ENCODE data around the gene LYAR. TPM values are rescaled to one million over a fixed set of nuclear protein-coding genes. Genes with fewer than 3 reads are reported as not detected.
"Not testable (repeated sequence)": the region's sequence is repeated elsewhere in the genome, so short reads cannot be mapped to it uniquely, and the experiment has no call there.

The LYAR gene
- total RNA-seq, 1 donor from 2014 or later, result 7.3 TPM

- peaks cover 27 to 50% (median 43%) of the 10 kb centered on the region in 3 donors for H3K36me3 ChIP-seq (ENCODE audit: control insufficient read depth in 3 of 3, insufficient read depth in 3 of 3, low read length in 3 of 3)
- no peaks in the 10 kb centered on the region for H3K27me3 ChIP-seq (ENCODE audit: control insufficient read depth in 3 of 3, insufficient read depth in 3 of 3, low read length in 3 of 3)
- no peaks in the 10 kb centered on the region for H3K4me1 ChIP-seq (ENCODE audit: control insufficient read depth in 3 of 3, insufficient read depth in 3 of 3, low read length in 3 of 3)
- no peak overlapping the region for H3K4me3 ChIP-seq (ENCODE audit: low read length in 3 of 3)
- no peaks in the 10 kb centered on the region for H3K9me3 ChIP-seq (ENCODE audit: control insufficient read depth in 3 of 3, low read length in 3 of 3)
- no peak overlapping the region for H3K27ac ChIP-seq (ENCODE audit: low read depth, low read length)
- H3K9ac ChIP-seq (ENCODE audit: low read depth in 1 of 3, low read length in 3 of 3), result no peak overlapping the region
Measured at GRCh38 chr4:4269331-4269731, 20.6 kb downstream of the LYAR start.

- Histone ChIP-seq H3K9ac (ENCODE audit: low read depth in 1 of 3, low read length in 3 of 3) (no peak overlapping the region), H3K4me3 (ENCODE audit: low read length in 3 of 3) (no peak overlapping the region), H3K36me3 (ENCODE audit: control insufficient read depth in 3 of 3, insufficient read depth in 3 of 3, low read length in 3 of 3) (peaks cover 24 to 46% (median 40%) of the 10 kb centered on the region in 3 donors), H3K27me3 (ENCODE audit: control insufficient read depth in 3 of 3, insufficient read depth in 3 of 3, low read length in 3 of 3) (no peaks in the 10 kb centered on the region), H3K27ac (ENCODE audit: low read depth, low read length) (no peak overlapping the region), H3K4me1 (ENCODE audit: control insufficient read depth in 3 of 3, insufficient read depth in 3 of 3, low read length in 3 of 3) (no peaks in the 10 kb centered on the region), H3K9me3 (ENCODE audit: control insufficient read depth in 3 of 3, low read length in 3 of 3) (no peaks in the 10 kb centered on the region)
Measured at GRCh38 chr4:4268776-4269175, 21.2 kb downstream of the LYAR start.

GRCh38 chr4:4267981-4268380 lies 22.0 kb downstream of the LYAR start:
- no peak overlapping the region for H3K9ac ChIP-seq (ENCODE audit: low read depth in 1 of 3, low read length in 3 of 3)
- H3K9me3 ChIP-seq (ENCODE audit: control insufficient read depth in 3 of 3, low read length in 3 of 3), result no peaks in the 10 kb centered on the region
- no peaks in the 10 kb centered on the region for H3K27me3 ChIP-seq (ENCODE audit: control insufficient read depth in 3 of 3, insufficient read depth in 3 of 3, low read length in 3 of 3)
- H3K4me1 ChIP-seq (ENCODE audit: control insufficient read depth in 3 of 3, insufficient read depth in 3 of 3, low read length in 3 of 3), result no peaks in the 10 kb centered on the region
- H3K4me3 ChIP-seq (ENCODE audit: low read length in 3 of 3), result no peak overlapping the region
- H3K27ac ChIP-seq (ENCODE audit: low read depth, low read length), result no peak overlapping the region
- peaks cover 18 to 38% (median 34%) of the 10 kb centered on the region in 3 donors for H3K36me3 ChIP-seq (ENCODE audit: control insufficient read depth in 3 of 3, insufficient read depth in 3 of 3, low read length in 3 of 3)

- Histone ChIP-seq H3K36me3 (ENCODE audit: control insufficient read depth in 3 of 3, insufficient read depth in 3 of 3, low read length in 3 of 3) (no peaks in the 10 kb centered on the region), H3K9me3 (ENCODE audit: control insufficient read depth in 3 of 3, low read length in 3 of 3) (no peaks in the 10 kb centered on the region), H3K27me3 (ENCODE audit: control insufficient read depth in 3 of 3, insufficient read depth in 3 of 3, low read length in 3 of 3) (peaks cover 5 to 10% (median 7%) of the 10 kb centered on the region in 3 donors), H3K4me1 (ENCODE audit: control insufficient read depth in 3 of 3, insufficient read depth in 3 of 3, low read length in 3 of 3) (peaks cover 0 to 6% (median 0%) of the 10 kb centered on the region in 3 donors), H3K4me3 (ENCODE audit: low read length in 3 of 3) (no peak overlapping the region), H3K9ac (ENCODE audit: low read depth in 1 of 3, low read length in 3 of 3) (no peak overlapping the region), H3K27ac (ENCODE audit: low read depth, low read length) (no peak overlapping the region)
Measured at GRCh38 chr4:4260185-4260751, 29.7 kb downstream of the LYAR start.

- H3K4me1 ChIP-seq (ENCODE audit: control insufficient read depth in 3 of 3, insufficient read depth in 3 of 3, low read length in 3 of 3), result peaks cover 0 to 6% (median 0%) of the 10 kb centered on the region in 3 donors
- H3K36me3 ChIP-seq (ENCODE audit: control insufficient read depth in 3 of 3, insufficient read depth in 3 of 3, low read length in 3 of 3), result no peaks in the 10 kb centered on the region
- H3K9ac ChIP-seq (ENCODE audit: low read depth in 1 of 3, low read length in 3 of 3), result no peak overlapping the region
- no peak overlapping the region for H3K27ac ChIP-seq (ENCODE audit: low read depth, low read length)
- H3K27me3 ChIP-seq (ENCODE audit: control insufficient read depth in 3 of 3, insufficient read depth in 3 of 3, low read length in 3 of 3), result peaks cover 6 to 11% (median 7%) of the 10 kb centered on the region in 3 donors
- H3K9me3 ChIP-seq (ENCODE audit: control insufficient read depth in 3 of 3, low read length in 3 of 3), result no peaks in the 10 kb centered on the region
- H3K4me3 ChIP-seq (ENCODE audit: low read length in 3 of 3), result no peak overlapping the region
Measured at GRCh38 chr4:4259484-4260100, 30.4 kb downstream of the LYAR start.

GRCh38 chr4:4257705-4258104 lies 32.2 kb downstream of the LYAR start:
- not testable (repeated sequence) for H3K4me1 ChIP-seq (ENCODE audit: control insufficient read depth in 3 of 3, insufficient read depth in 3 of 3, low read length in 3 of 3); H3K9me3 ChIP-seq (ENCODE audit: control insufficient read depth in 3 of 3, low read length in 3 of 3); H3K9ac ChIP-seq (ENCODE audit: low read depth in 1 of 3, low read length in 3 of 3); H3K27ac ChIP-seq (ENCODE audit: low read depth, low read length); H3K4me3 ChIP-seq (ENCODE audit: low read length in 3 of 3); H3K36me3 ChIP-seq (ENCODE audit: control insufficient read depth in 3 of 3, insufficient read depth in 3 of 3, low read length in 3 of 3)
- peaks cover 7 to 11% (median 9%) of the 10 kb centered on the region in 3 donors for H3K27me3 ChIP-seq (ENCODE audit: control insufficient read depth in 3 of 3, insufficient read depth in 3 of 3, low read length in 3 of 3)

- peaks cover 0 to 6% (median 0%) of the 10 kb centered on the region in 3 donors for H3K4me1 ChIP-seq (ENCODE audit: control insufficient read depth in 3 of 3, insufficient read depth in 3 of 3, low read length in 3 of 3)
- H3K9ac ChIP-seq (ENCODE audit: low read depth in 1 of 3, low read length in 3 of 3), result no peak overlapping the region
- no peak overlapping the region for H3K4me3 ChIP-seq (ENCODE audit: low read length in 3 of 3)
- H3K27ac ChIP-seq (ENCODE audit: low read depth, low read length), result no peak overlapping the region
- H3K9me3 ChIP-seq (ENCODE audit: control insufficient read depth in 3 of 3, low read length in 3 of 3), result no peaks in the 10 kb centered on the region
- H3K36me3 ChIP-seq (ENCODE audit: control insufficient read depth in 3 of 3, insufficient read depth in 3 of 3, low read length in 3 of 3), result no peaks in the 10 kb centered on the region
- H3K27me3 ChIP-seq (ENCODE audit: control insufficient read depth in 3 of 3, insufficient read depth in 3 of 3, low read length in 3 of 3), result peaks cover 7 to 11% (median 9%) of the 10 kb centered on the region in 3 donors
Measured at GRCh38 chr4:4256799-4257198, 33.2 kb downstream of the LYAR start.

GRCh38 chr4:4254666-4255065 lies 35.3 kb downstream of the LYAR start:
- H3K4me1 ChIP-seq (ENCODE audit: control insufficient read depth in 3 of 3, insufficient read depth in 3 of 3, low read length in 3 of 3), result peaks cover 0 to 6% (median 0%) of the 10 kb centered on the region in 3 donors
- H3K27ac ChIP-seq (ENCODE audit: low read depth, low read length), result no peak overlapping the region
- H3K27me3 ChIP-seq (ENCODE audit: control insufficient read depth in 3 of 3, insufficient read depth in 3 of 3, low read length in 3 of 3), result peaks cover 7 to 14% (median 11%) of the 10 kb centered on the region in 3 donors
- H3K9me3 ChIP-seq (ENCODE audit: control insufficient read depth in 3 of 3, low read length in 3 of 3), result no peaks in the 10 kb centered on the region
- no peak overlapping the region for H3K9ac ChIP-seq (ENCODE audit: low read depth in 1 of 3, low read length in 3 of 3)
- no peak overlapping the region for H3K4me3 ChIP-seq (ENCODE audit: low read length in 3 of 3)
- H3K36me3 ChIP-seq (ENCODE audit: control insufficient read depth in 3 of 3, insufficient read depth in 3 of 3, low read length in 3 of 3), result no peaks in the 10 kb centered on the region

GRCh38 chr4:4254199-4254598 lies 35.8 kb downstream of the LYAR start:
- peaks cover 0 to 2% (median under 1%) of the 10 kb centered on the region in 3 donors for H3K4me1 ChIP-seq (ENCODE audit: control insufficient read depth in 3 of 3, insufficient read depth in 3 of 3, low read length in 3 of 3)
- H3K27ac ChIP-seq (ENCODE audit: low read depth, low read length), result no peak overlapping the region
- H3K9me3 ChIP-seq (ENCODE audit: control insufficient read depth in 3 of 3, low read length in 3 of 3), result no peaks in the 10 kb centered on the region
- H3K9ac ChIP-seq (ENCODE audit: low read depth in 1 of 3, low read length in 3 of 3), result no peak overlapping the region
- H3K27me3 ChIP-seq (ENCODE audit: control insufficient read depth in 3 of 3, insufficient read depth in 3 of 3, low read length in 3 of 3), result peaks cover 7 to 14% (median 11%) of the 10 kb centered on the region in 3 donors
- no peaks in the 10 kb centered on the region for H3K36me3 ChIP-seq (ENCODE audit: control insufficient read depth in 3 of 3, insufficient read depth in 3 of 3, low read length in 3 of 3)
- no peak overlapping the region for H3K4me3 ChIP-seq (ENCODE audit: low read length in 3 of 3)

GRCh38 chr4:4249866-4250265 lies 40.1 kb downstream of the LYAR start:
- Histone ChIP-seq H3K27ac (ENCODE audit: low read depth, low read length) (no peak overlapping the region), H3K9ac (ENCODE audit: low read depth in 1 of 3, low read length in 3 of 3) (no peak overlapping the region), H3K4me3 (ENCODE audit: low read length in 3 of 3) (no peak overlapping the region), H3K27me3 (ENCODE audit: control insufficient read depth in 3 of 3, insufficient read depth in 3 of 3, low read length in 3 of 3) (peaks cover 0 to 9% (median 0%) of the 10 kb centered on the region in 3 donors), H3K9me3 (ENCODE audit: control insufficient read depth in 3 of 3, low read length in 3 of 3) (no peaks in the 10 kb centered on the region), H3K36me3 (ENCODE audit: control insufficient read depth in 3 of 3, insufficient read depth in 3 of 3, low read length in 3 of 3) (peaks cover 6 to 11% (median 7%) of the 10 kb centered on the region in 3 donors), H3K4me1 (ENCODE audit: control insufficient read depth in 3 of 3, insufficient read depth in 3 of 3, low read length in 3 of 3) (peaks cover 12 to 22% (median 14%) of the 10 kb centered on the region in 3 donors)
